ENCODE measurements around the gene ARAP3.

DNA sequence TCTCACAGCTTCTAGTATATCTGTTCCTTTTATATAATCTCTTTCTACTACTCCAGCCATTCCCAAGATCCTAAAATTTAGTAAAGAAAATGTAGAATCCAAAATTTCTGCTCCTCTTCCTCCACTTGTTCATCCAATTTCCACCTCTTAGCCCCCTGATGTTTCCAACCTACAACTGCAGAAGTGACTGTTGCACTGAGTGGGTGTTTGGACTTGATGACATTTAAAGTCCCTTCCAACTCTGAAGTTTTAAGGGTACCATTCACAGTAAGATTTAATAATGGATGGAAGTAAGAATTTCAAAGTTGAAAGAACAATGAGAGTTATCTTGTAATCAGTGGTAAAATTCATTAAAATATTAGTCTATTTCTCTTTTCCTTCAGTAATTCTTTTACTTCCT lies 68.7 kb downstream of the ARAP3 start:
- TF ChIP-seq, protein P1, sequence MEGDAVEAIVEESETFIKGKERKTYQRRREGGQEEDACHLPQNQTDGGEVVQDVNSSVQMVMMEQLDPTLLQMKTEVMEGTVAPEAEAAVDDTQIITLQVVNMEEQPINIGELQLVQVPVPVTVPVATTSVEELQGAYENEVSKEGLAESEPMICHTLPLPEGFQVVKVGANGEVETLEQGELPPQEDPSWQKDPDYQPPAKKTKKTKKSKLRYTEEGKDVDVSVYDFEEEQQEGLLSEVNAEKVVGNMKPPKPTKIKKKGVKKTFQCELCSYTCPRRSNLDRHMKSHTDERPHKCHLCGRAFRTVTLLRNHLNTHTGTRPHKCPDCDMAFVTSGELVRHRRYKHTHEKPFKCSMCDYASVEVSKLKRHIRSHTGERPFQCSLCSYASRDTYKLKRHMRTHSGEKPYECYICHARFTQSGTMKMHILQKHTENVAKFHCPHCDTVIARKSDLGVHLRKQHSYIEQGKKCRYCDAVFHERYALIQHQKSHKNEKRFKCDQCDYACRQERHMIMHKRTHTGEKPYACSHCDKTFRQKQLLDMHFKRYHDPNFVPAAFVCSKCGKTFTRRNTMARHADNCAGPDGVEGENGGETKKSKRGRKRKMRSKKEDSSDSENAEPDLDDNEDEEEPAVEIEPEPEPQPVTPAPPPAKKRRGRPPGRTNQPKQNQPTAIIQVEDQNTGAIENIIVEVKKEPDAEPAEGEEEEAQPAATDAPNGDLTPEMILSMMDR (IDR thresholded peaks at IDR 0.05; ENCODE audit: poor library complexity, severe bottlenecking), result no peak
- no peak for TF ChIP-seq SMC3 (conservative IDR thresholded peaks at IDR 0.05; ENCODE audit: poor library complexity)
- no peak for TF ChIP-seq TAF1 (IDR thresholded peaks at IDR 0.05; ENCODE audit: low read depth)
